HG02840 (cell line): Measurements from ENCODE around the gene DOCK2.

Experiments used
- ATAC-seq: cut with Tn5 transposase; IDR thresholded peaks from one replicate; pipeline ENCODE4 v1.9.1; 2021; ENCODE audit warnings: mild to moderate bottlenecking, moderate library complexity, moderate number of reproducible peaks; ENCODE audit not compliant: unreplicated experiment, low FRiP score

Gene DOCK2

DNA sequence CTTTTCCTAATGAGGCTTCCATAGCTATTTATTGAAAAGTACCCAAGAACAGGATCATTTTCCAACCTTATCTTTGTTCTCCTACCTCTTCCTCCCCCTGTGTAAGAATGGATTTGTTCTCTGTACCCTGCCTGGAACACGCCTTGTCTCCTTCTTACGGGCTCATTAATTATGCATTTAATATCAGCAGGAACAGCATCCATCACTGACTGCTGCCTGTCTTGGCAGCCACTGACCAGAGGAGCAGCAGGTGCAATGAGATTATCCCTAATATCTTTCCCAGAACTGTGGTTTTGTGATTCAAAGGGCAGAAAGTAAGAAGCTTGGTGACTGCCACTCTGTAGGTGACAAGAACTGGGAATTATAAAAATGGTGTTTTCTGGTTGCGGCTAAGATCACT is 362.5 kb downstream of the DOCK2 start:
- ATAC-seq, result no peak

DNA sequence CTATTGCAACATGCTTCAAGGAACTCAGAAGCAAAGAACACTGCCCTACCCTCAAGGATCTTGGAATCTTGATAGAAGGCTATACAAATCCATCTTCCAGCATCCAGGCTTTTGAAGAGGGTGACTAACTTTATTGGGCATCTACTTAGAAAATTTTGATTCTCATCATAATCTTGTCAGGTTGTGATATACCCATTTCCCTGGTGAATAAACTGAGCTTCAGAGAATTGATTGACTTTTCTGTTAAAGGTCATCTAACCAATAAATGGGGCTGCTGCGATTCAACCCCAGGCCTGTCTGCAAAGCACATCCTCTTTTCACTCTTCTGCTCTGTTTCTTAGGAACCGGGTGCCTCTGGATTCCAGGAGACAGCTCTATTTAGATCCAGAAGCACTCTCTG is 363.1 kb downstream of the DOCK2 start:
- ATAC-seq, result no peak

DNA sequence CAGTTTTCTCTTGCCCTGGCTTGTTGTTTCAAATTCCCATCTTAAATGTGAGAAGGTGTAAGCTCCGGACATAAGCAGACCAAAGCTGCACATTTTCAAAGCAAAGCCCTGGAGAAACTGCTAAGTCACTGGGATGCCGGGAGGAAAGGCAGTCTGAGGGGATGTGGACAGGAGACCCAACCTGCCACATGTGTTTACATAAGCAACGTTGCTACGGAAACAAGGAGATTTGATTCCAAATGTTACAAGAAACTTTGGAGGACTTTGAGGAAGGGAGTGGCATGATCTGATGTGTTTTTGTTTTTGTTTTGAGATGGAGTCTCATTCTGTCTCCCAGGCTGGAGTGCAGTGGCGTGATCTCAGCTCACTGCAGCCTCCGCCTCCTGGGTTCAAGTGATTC is 368.9 kb downstream of the DOCK2 start:
- ATAC-seq, result no peak

DNA sequence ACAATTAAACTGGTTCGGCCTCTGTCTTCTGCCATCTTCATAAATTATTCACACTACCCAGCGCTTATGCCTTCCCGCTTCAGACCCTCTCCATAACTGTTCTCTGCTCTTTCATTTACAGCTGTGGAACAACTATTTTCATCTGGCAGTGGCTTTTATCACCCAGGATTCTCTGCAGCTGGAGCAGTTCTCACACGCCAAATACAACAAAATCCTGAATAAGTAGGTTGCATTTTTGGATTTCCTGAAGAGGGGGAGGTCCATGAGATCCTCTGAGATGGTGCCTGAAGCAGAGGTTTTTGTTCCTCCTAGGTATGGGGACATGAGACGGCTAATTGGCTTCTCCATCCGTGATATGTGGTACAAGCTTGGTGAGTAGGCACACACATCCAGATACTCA is 371.3 kb downstream of the DOCK2 start:
- ATAC-seq, result no peak

DNA sequence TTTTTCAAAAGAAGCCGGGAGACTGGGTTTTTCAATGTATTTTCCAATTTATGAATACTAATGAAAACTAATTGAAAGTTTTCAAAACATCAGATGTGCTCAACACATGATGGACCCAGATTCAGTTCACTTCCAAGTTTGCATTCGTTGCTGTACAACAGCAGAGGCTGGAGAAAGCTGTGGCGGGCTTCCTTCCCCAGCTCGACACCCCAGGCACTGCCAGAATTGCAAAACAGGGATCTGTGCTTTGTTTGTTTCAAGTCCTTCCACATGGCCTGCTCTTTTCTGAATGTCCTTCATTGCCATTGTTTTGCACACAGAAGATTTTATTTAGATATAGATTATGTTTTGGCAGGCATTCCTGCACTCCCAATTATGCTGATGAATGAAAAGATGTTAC is 373.5 kb downstream of the DOCK2 start:
- no peak for ATAC-seq

DNA sequence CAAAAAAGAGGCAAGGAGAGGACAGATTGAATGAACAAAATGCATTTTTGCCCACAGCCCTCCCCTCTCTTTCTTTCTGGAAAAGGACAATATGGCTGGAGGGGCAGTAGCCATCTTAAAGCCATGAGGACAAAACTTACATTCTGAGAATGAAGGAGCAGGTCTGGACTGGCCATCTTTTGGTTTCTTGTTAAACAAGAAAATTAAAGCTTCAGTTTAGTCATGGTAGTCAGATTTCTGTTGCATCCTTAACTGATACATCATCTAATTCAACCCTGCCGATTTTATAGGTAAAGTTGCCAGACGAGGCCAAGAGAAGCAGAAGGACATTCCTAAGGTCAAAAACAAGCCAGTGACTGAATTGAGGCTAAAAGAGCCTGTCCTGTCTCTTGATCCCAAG is 374.7 kb downstream of the DOCK2 start:
- ATAC-seq, result no peak

DNA sequence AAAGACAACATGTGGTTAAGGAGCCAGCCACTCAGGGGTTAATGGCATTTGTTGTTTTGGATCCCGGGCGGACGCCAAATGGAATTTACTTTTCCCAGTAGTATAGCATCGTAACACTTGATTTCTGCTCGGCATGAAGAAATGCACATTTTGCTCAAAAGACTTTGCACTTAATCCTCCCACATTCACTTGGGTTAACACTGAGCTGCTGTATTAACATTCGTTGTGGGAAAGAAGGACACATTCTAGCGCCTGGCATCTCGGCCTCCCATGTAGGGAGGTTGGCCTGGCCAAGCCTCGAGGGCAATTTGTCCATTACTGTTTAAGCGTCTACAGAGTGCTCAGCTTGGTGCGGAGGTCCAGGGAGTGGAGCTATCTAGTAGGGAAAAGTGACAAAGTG is 375.5 kb downstream of the DOCK2 start:
- no peak for ATAC-seq

DNA sequence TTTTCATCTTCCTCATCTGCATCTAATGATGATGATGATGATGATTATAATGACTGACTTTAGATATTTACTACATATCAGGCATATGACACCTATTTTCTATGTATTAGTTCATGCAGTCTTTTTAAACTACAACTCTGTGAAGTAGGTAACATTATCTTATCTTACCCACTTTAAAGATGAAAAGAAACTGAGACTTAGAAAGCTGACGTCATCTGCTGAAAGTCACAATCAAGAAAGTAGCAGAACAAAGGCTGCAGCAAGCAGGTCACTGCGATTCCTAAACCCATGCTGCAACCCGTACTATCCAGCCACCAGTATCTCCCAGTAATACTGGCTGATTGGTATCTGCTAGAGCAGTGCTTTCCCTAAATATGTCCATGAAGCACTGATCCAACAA is 383.3 kb downstream of the DOCK2 start:
- ATAC-seq, result no peak

DNA sequence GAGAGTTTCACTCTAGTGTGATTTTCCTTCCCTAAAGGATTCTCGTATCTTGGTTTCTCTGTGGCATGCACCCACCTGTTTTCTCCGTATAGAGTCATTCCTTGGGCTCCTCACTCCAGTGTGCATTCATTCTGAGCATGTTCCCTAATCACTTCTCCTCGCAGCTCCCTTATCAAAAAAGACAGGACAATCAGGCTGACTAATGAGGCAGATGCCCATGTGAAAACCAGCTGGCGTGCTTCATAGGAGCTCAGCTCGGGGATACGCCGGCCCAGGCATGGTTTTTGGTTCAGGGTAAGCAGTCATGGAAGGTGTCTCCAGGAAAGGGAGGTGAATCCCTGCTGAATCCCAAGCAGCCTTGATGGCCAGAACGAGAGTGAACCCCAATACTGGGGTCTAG is 384.4 kb downstream of the DOCK2 start:
- ATAC-seq, result no peak

DNA sequence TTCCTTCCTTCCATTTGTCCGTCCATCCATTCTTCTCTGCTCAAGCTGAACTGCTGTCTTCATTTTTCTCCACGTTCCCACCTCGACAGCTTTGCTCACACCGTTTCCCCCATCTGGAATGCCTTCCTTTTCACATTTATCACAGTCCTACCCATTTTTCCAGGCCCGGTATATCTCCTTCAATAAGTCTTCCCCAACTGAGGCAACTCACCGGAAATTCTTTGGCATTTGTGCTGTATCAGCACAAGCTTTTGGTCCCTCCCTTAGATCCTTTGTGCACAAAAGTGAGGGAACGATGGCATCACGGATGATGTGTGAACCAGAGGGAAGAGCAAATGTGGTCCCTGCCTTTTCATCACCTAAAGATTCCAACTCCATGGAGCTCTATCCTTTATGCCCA is 388.8 kb downstream of the DOCK2 start:
- no peak for ATAC-seq

DNA sequence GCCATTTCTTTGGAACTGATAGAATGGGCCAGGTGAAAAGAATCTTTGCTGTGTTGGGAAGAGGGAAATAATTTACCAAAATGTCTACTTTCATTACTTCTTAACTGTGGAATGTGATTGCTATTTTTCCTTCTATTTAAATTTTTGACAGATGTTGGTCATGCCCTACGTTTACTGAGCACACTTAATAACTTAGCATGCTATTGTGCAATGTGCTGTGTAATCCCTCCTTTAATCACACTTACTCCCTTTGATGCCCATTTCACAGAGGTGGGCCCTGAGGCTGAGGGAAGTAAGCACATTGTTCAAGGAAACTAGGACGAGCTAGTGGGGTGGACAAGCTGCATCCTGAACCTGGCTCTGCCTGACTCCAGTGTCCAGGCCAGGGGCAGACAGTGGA is 391.0 kb downstream of the DOCK2 start:
- no peak for ATAC-seq

DNA sequence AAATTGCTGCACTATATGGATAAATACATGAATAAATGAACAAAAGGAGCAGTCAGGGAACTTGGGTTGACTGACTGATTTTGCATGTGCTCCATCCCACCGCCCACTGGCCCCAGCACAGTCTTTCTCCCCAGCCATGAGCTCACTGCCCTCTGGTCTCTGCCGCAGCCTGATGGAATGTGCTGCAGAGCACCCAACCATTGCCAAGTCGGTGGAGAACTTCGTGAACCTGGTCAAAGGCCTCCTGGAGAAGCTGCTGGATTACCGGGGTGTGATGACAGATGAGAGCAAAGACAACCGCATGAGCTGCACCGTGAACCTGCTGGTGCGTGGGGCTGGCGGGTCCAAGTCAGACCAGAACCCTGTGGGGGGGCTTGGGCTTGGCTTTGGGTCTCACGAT is 397.2 kb downstream of the DOCK2 start:
- no peak for ATAC-seq

DNA sequence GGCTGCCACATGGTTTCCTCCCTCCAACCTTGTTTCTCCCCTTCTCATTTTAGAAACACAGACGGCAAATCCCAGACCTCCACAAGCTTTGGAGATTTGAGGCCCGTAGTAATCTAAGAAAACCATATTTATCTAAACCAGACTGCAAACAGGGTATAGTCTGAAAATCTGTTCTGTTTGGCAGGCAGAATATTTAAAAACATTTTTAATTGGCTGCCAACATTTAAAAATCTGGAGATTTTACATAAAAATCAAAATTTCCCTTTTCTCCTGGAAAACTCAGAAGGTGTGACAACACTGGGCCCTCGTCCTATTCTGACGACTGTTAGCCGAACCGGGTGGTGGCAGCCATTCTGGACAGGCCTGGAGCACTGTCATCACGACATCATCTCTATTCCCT is 401.2 kb downstream of the DOCK2 start:
- ATAC-seq, result no peak

DNA sequence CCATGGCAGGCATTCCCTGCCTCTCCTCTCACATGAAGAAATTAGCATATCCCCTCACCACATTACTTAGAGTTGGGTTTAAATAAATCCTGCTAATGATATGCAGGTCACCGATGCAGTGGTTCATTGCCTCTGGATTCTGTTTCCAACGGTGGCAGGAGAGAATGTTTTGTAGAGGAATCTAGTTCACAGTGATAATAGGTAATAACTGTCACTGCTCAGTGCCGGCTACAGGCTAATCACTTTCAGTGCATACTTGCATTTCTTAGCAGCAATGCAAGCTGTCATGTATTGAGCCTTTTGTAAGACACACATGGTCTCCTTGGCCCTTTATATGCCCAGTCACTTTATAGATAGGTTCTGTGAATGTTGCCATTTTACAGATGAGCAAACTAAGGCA is 402.8 kb downstream of the DOCK2 start:
- ATAC-seq, result no peak

DNA sequence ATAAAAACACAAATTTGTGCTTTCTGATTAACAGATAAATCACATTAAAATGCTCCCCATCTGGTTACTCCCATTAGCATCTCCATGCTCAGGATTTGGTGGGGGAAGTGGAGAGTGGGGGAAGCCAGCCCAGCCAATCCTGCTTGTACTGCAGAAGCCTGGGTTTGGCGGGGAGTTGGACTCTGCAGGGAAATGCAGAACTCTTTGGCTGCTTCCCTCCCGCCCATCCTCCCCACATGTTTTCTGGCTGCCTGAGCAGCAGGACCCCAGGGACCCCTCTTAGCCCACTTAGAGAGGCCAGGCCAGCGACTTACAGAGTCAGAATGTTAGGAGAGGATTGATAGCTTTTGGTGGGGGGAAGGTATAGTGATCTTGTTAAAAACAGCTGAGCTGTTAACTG is 409.2 kb downstream of the DOCK2 start:
- ATAC-seq, result no peak

DNA sequence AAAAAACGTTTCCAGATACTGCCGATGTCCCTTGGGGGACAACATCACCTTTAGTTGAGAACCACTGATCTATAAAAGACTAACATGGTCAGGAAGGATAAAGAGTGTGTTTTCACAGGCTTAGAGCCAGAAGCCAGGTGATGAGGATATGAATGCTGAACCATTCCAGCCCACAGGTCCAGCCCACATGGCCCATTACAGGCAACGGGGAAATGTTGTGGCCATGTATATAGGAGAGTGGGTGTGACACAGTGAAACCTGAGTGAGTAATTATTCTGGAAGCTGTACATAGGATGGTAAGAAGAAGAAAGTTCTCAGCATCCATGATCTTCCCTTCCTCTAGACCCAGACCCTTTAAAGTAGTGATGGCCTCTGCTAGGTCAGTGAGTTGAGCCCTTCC is 412.6 kb downstream of the DOCK2 start:
- no peak for ATAC-seq

DNA sequence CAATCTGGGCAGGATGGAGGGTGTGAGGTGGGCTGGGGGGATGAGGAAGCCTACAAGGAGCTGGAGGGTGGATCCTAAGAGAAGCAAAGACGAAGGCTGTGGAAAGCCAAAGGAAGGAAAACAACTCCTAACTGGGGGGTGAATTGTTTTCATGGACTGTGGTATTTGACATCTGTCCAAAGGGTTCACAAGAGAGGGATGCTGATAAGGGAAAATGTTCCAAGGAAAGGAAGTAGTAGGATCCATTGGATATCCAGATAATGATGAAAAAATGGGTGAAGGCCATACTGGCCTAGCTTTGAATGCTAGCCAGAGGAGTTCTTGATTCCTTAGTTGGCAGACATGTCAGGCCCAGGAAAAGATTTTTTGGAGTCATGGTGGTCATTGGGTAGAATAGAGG is 416.8 kb downstream of the DOCK2 start:
- no peak for ATAC-seq

DNA sequence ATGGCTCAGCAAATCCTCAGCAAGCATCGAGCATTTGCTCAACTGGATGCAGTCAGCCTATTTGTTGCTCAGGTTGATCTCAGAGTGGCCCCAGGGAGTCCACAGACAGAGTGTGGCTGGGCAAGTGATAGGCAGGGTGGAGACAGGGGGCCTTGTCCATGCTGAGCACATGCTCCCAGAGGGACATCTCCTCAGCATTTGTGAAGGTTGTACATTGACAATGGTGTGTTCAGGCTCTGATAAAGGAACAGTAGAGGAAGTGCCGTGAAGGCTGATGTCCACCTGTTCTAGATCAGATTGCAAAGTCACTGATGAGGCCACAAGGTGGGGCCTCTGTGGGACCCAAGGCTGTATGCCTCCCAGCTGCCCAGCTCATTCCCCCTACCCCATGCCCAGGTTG is 418.5 kb downstream of the DOCK2 start:
- no peak for ATAC-seq

DNA sequence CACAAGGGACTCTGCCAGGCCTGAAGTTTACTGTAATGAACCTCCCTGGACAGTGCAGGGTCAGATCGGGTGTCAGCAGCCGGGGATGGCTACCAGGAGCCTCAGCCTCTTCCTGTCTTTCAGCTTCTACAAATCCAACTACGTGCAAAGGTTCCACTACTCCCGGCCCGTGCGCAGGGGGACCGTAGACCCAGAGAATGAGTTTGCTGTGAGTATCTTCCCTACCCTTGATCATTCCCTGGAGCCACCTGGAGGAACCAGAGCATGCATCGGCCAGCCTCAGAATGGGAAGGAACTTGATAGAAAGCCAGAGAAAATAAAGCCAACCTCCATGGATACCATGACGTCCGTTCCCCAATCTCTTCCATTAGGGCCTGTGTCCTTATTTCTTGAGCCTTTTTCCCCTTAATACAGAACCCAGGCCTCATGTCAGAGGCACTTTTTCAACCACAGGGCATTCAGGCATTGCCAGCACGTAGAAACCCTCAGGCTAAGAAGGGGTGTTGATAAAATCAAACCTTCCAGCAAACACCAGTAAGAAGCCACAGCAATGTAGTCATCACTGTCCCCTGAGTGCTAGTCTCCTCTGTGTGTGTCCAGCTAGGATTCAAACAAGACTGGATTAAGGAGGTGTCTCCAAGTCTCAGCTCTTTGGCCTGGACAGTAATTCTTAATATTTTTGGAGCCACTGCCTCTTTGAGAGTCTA is 419.6 kb downstream of the DOCK2 start:
- no peak for ATAC-seq

DNA sequence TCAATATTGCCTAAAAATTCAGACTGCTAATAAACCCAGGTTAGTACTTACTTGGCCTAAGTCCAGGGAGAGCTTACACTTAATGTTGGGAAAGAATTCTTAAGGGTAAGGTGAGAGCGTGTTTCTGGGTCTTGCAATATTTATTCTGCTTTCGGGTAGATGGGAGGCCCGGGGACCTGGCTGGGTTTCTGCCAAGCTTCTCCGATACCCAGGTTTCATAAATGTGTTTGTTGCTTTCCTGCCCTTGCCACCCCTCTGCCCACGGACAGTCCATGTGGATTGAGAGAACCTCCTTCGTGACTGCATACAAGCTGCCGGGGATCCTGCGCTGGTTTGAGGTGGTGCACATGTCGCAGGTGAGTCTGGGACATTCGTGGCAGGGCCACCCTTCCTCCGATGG is 420.2 kb downstream of the DOCK2 start:
- no peak for ATAC-seq

DNA sequence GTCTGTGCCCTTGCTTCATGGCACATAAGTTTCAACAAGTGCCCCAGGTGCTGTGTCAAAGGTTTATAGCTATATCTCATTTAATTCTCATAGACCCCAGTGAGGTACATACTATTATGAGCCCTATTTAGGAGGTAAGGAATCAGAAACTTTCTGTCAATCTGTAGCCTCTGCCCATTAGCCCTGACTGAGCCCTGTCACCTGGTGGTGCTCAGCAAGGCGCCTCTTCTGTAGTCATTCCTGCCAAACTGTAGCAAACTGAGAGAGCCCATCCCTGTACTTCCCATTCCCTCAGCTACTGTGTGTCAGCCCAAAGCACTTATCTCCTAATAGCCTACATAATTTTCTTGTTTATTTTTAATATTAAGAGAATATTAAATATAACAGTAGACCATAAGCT is 422.1 kb downstream of the DOCK2 start:
- no peak for ATAC-seq

DNA sequence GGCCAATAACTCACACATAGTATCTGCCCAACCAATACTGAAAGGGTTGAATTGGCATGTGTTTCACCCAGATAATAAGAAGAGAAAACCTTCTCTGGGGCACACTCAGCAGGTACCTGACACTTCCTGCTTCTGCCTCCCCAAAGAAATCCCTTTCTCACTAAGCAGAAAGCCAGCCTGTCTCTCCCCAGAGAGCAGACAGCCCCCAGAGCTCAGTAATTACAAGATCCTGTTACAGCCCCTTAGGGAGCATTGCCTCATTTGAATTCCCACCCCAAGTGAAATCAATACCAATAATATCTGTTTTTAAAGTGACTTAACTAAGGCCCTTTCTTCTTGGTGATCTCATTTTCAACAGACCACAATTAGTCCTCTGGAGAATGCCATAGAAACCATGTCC is 430.1 kb downstream of the DOCK2 start:
- ATAC-seq, result no peak

DNA sequence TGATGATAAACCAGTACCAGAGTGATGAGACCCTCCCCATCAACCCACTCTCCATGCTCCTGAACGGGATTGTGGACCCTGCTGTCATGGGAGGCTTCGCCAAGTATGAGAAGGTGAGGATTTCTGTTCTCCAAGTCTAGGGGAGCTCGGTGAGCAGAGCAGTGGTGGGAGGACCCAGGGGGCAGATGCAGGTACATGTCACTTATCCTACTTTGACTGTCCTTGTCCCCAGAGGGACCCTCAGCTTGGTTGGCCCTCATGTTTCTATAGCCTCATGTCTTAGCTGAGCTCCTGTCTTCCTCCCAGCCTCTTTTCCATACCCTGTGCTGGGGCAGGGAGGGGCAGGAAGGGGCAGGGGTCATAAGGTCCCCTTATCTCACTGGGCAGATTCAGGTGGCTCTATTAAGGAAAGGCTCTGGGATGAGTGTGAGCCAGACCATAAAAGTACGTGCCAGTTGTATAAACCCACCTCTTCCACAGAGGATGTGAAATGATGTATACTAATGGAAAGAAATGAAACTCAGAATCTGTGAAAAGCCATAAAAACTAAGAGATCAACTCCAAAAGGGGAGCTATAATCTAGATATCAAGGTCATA is 430.6 kb downstream of the DOCK2 start:
- no peak for ATAC-seq
